ACHN (cell line): ENCODE results near the gene LDLR.

Source experiments
- DNase-seq: peaks from one replicate; pipeline ENCODE4 v3.0.0-alpha.2; 2015
- in situ Hi-C: cut with HindIII; loops from 2 replicates; pipeline ENCODE4 v1.10.0; 2017; ENCODE audit warnings: low sequenced_read_pairs, low pct_ligation_motif_present, low pct_unique_long_range_greater_than_20kb

Gene LDLR

GRCh38 chr19:11089254-11090013 is at the start of gene LDLR:
LDLR (plus strand) TSS chr19:11089463; CDS start chr19:11089549, 86 bp downstream.
- DNase-seq, result peak; percentile 94
- in situ Hi-C loops, result no loop called here

- DNase-seq, result no peak
- in situ Hi-C loops, result no loop called here
Measured at GRCh38 chr19:11041194-11041593, 48.1 kb upstream of the LDLR start.

DNA sequence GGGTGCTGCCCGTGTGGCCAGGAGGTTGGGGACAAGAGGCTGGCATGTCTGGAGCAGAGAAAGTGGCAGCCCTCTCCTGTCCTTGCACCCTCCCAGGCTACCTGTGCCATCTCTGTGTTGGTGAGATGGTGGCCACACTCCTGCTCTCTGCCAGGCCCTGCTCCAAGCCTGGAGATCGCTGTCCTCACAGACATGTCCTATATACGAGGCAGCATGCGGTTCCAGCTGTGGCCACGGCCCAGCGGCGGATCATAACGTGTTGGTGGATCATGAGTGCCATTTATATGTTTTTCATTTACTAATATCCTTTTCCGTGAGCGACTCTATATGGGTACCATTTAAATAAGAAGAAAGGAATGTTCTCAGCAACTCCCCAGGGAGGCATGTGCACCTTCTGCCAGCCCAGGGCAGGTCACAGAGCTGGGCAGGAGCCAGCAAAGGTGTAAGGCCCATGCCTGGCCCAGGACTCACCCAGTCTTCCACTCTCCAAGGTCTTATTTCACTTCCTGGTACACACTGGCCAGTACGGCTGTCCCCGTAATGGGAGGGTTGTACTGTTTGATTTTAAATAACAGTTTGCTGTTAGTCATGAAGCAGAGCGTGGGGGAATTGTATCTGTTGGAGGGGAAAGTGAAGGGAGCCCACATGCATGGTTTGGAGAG is 47.2 kb upstream of the LDLR start:
- in situ Hi-C loops, result no loop called here
- DNase-seq, result no peak

DNA sequence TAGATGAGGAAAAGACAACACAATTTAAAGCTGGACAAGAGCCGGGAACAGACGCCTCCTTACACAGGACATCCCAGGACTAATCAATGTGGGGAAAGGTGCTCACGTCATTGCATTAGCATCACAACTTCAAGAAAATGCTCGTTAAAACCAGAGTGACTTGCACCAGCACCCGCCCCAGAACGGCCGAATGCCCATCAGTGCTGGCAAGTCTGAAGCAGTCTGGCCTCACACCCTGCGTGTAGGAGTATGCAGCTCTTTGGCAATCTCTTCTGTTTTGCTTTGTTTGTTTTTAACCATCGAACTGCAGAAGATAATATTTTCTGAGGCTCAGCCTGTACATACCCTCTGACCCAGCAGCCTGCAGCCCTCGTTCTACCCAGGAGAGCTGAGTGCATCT is 44.8 kb upstream of the LDLR start:
- in situ Hi-C loops, result no loop called here

GRCh38 chr19:11045536-11045935 is 43.7 kb upstream of the LDLR start:
- in situ Hi-C loops, result no loop called here
- DNase-seq, result no peak

More for the DNA sequence above, 44.8 kb upstream of the LDLR start:
- DNase-seq, result no peak

- no peak for DNase-seq
- in situ Hi-C loops, result no loop called here
Measured at GRCh38 chr19:11046605-11047354, 42.5 kb upstream of the LDLR start.

DNA sequence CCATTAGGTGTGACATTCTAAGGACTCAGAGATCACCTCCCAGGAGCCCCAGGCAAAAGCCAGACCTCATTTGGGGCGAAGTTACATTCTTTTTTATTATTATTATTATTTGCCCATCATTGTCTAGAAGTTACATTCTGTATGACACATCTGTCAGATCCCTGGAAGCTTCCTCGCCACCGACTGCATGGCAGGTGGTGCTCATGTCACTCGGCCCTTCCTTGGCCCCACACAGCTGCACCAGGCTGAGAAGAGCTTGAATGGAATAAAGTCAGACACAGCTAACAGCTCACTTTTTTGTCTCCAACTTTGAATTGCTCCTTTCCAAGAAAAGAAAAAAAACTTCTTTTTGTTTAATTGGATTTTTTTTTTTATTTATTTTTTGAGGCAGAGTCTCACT is 41.4 kb upstream of the LDLR start:
- in situ Hi-C loops, result no loop called here
- no peak for DNase-seq

GRCh38 chr19:11050323-11051114 is 38.7 kb upstream of the LDLR start:
- in situ Hi-C loops, result no loop called here
- no peak for DNase-seq

DNA sequence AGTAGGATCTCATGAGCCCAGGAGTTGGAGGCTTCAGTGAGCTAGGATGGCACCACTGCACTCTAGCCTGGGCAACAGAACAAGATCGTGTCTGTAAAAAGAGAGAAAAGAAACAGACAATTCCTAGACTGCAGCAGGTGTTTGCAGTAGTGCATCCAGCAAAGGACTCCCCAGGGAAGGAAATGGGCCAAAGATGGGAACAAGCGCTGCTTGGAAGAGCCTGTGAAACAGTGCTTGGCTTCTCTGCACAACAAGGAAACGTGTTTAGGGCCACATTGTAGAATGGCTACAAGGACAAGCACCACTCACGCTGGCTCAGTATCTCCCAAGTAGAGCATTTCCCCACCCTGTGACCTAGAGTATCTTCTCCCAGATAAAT is 35.5 kb upstream of the LDLR start:
- in situ Hi-C loops, result no loop called here
- DNase-seq, result no peak

DNA sequence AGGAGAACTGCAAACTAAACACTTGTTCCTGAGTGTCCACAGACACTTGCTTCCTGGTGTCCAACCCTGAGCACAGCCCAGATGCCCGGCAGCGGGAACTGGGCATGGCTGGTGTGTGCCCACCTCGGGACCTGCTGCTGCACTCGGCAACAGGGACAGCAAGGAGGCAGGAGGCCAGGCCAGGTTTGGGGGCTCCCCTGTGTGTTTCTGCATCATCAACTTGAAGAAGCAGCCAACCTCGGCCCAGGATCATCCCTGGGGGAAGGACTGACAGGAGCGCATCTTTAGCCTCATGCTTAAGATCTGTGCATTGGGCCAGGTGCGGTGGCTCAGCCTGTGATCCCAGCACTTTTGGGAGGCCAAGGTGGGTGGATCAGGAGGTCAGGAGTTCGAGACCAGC is 35.1 kb upstream of the LDLR start:
- no peak for DNase-seq
- in situ Hi-C loops, result no loop called here

DNA sequence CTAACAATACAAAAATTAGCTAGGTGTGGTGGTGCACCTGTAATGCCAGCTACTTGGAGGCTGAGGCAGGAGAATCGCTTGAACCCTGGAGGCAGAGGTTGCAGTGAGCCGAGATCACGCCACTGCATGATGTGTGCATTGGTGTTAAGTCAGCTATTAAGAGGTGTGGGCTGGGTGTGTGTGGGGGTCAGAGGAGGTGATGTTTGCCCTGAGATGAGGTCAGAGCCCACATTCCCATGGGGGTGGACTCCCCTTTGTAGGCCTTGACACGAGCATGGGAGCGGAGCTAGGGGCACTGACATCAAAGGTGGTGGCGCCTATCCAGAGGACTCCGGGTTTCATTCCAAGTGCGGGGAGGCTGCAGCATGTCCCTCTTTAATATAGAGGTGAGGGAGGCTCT is 34.6 kb upstream of the LDLR start:
- in situ Hi-C loops, result no loop called here

DNA sequence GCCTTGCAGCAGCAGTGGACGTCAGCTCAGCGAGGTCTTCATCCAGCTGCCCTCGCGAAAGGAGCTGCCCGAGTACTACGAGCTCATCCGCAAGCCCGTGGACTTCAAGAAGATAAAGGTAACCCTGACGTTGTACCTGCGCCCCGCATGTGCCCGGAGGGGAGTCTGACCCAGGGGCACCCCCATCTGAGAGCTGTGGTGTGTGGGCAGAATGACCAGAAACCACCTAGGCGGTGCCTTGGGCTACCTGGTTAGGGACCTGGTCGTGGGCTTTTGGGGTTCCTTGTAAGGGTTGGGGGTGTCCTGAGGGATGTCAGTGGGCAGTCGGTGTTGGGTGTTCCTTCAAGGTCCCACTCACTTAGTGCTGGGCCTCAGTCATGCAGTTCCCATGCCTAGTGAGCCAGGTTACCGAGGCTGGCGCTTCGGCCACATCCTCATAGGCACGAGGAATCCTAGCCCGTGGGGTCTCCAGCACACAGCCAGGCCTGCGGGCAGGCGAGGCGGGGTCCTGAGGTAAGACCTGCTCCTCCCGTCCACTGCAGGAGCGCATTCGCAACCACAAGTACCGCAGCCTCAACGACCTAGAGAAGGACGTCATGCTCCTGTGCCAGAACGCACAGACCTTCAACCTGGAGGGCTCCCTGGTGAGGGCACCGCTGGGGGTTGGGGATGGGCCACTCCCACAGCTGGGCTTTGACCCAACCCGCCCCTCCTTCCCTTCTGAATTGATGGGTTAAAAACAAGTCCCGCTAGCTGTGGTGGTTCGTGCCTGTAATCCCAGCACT is 30.8 kb upstream of the LDLR start:
- no peak for DNase-seq
- in situ Hi-C loops, result no loop called here

More for the DNA sequence above, 34.6 kb upstream of the LDLR start:
- DNase-seq, result no peak

GRCh38 chr19:11059511-11060358 is 29.5 kb upstream of the LDLR start:
- DNase-seq, result no peak
- in situ Hi-C loops, result no loop called here

DNA sequence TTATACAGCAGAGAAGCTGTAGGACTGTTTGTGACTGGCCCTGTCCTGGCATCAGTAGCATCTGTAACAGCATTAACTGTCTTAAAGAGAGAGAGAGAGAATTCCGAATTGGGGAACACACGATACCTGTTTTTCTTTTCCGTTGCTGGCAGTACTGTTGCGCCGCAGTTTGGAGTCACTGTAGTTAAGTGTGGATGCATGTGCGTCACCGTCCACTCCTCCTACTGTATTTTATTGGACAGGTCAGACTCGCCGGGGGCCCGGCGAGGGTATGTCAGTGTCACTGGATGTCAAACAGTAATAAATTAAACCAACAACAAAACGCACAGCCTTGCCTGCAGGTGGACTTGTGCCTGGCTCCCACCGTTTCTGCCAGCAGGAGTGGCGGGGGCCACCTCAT is 27.3 kb upstream of the LDLR start:
- DNase-seq, result no peak
- in situ Hi-C loops, result no loop called here

DNA sequence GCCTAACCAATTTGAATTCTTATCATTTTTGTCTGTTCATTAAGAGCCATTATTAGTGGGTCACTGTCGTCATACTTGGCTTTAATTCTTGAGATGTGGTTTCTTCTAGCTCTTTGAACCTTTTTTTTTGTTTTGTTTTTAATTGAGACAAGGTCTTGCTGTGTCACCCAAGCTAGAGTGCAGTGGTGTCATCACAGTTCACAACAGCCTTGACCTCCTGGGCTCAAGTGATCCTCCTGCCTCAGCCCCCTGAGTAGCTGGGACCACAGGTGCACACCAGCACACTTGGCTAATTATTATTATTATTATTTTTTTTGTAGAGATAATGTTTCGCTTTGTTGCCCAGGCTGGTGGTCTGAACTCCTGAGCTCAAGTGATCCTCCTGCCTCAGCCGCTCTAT is 25.8 kb upstream of the LDLR start:
- no peak for DNase-seq
- in situ Hi-C loops, result no loop called here

DNA sequence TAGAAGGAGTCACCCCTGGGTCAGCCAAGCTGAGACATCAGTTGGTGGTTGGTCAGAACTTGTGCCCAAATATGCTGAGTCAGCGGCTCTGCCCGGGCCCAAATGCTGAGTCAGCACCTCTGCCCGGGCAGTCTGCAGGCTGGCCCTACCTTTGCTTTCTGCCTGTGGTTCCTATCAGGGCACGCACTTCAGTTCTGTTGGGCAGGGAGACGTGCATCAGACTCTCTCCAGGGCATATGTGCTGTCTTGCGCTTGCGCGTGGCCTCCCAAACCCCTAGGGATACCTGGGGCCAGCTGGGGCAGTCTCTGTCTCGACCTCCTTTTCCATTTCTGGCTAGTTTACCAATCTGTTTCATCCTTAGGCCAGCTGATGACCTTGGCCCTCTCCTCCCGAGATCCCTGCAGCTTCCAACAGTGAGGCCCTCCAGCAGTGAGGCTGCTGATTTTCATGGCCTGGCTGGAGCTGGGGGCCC is 24.4 kb upstream of the LDLR start:
- in situ Hi-C loops, result no loop called here
- peak; percentile 12 for DNase-seq

- DNase-seq, result no peak
- in situ Hi-C loops, result no loop called here
Measured at GRCh38 chr19:11066326-11066725, 22.9 kb upstream of the LDLR start.
